Loucy (cell line): ENCODE measurements around the gene TRPV4.

Experiments
- H2AFZ ChIP-seq: fragments of 200-600 bp; sonication (generic); 2 replicates; pipeline ENCODE4 v1.6.0; 2016; ENCODE audit warnings: antibody characterized with exemption, mild to moderate bottlenecking, low read length, moderate library complexity
- H3F3A ChIP-seq: fragments of 200-600 bp; 2 replicates; pipeline ENCODE4 v1.6.0; 2016; ENCODE audit warnings: antibody characterized with exemption, low read depth, mild to moderate bottlenecking
- H3K27me3 ChIP-seq: fragments of 200-600 bp; sonication (generic); 2 replicates; pipeline ENCODE4 v1.6.1; 2014; ENCODE audit warnings: low read length, mild to moderate bottlenecking; ENCODE audit not compliant: insufficient read depth, poor library complexity, severe bottlenecking
- H3K36me3 ChIP-seq: fragments of 200-600 bp; sonication (generic); 2 replicates; pipeline ENCODE4 v1.6.1; 2016; ENCODE audit warnings: low read length; ENCODE audit not compliant: insufficient read depth
- H3K4me1 ChIP-seq: fragments of 200-600 bp; sonication (generic); 2 replicates; pipeline ENCODE4 v1.5.1; 2014; ENCODE audit warnings: low read length, mild to moderate bottlenecking; ENCODE audit not compliant: insufficient read depth, poor library complexity, severe bottlenecking
- H3K4me2 ChIP-seq: fragments of 200-600 bp; sonication (generic); 2 replicates; pipeline ENCODE4 v1.6.0; 2014; ENCODE audit warnings: antibody characterized with exemption, low read length, low read depth, mild to moderate bottlenecking; ENCODE audit not compliant: poor library complexity, severe bottlenecking
- H3K4me3 ChIP-seq: fragments of 200-600 bp; sonication (generic); 2 replicates; pipeline ENCODE4 v1.5.1; 2014; ENCODE audit warnings: low read length, mild to moderate bottlenecking, mixed read lengths; ENCODE audit not compliant: poor library complexity, severe bottlenecking
- H3K79me2 ChIP-seq: fragments of 200-600 bp; sonication (generic); 2 replicates; pipeline ENCODE4 v1.6.1; 2014; ENCODE audit warnings: low read length; ENCODE audit not compliant: insufficient read depth
- H3K9ac ChIP-seq: fragments of 200-600 bp; sonication (generic); 2 replicates; pipeline ENCODE4 v1.6.0; 2014; ENCODE audit warnings: mild to moderate bottlenecking, low read depth, low read length, moderate library complexity; ENCODE audit not compliant: poor library complexity, severe bottlenecking
- H3K9me2 ChIP-seq: fragments of 200-600 bp; sonication (generic); replicated peaks from 2 replicates; pipeline ENCODE4 v1.6.1; 2016; ENCODE audit warnings: low read depth, low read length, mixed read lengths
- H3K9me3 ChIP-seq: fragments of 200-600 bp; sonication (generic); 2 replicates; pipeline ENCODE4 v1.6.1; 2014; ENCODE audit warnings: mild to moderate bottlenecking, antibody characterized with exemption, low read length, low read depth; ENCODE audit not compliant: insufficient read depth
- H4K20me1 ChIP-seq: fragments of 200-600 bp; sonication (generic); 2 replicates; pipeline ENCODE4 v1.6.0; 2014; ENCODE audit warnings: antibody characterized with exemption, low read length, mild to moderate bottlenecking; ENCODE audit not compliant: insufficient read depth, poor library complexity, severe bottlenecking
- EZH2phosphoT487 ChIP-seq: fragments of 200-600 bp; IDR thresholded peaks from 2 replicates; pipeline ENCODE4 v1.6.1; 2018; ENCODE audit warnings: antibody characterized with exemption, mild to moderate bottlenecking, moderate library complexity, borderline replicate concordance
- TF ChIP-seq, protein P1 (sequence below): fragments of 200-600 bp; sonication (generic); conservative IDR thresholded peaks from 2 replicates; pipeline ENCODE4 v1.5.1; 2014; ENCODE audit warnings: mild to moderate bottlenecking, antibody characterized with exemption, low read length

The TRPV4 gene

DNA sequence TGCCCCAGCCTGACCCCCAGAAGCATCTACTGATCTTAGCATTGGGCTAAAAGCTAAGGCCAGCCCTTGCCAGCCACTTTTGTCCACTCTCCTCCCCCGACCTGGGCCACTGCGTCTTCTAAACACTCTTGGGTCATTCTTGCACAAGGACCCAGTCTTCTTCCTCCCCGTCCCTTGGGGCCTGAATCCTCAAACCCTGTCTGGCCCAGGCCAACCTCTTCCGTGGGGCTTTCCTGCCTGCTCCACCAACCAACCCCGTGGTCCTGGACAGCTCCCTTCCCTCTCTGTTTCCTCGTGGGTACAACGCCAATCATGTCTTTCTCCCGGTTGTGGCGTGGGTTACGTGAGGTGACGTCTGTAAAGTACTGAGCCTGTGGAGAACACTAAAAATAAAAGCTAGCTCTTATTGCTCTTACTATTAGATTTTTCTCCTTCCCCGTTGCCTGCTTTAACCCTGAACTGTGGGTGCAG is 98.1 kb downstream of the TRPV4 start:
- no peaks in the 10 kb centered on the region for H3K27me3 ChIP-seq
- no peak overlapping the region for H3K4me3 ChIP-seq
- H3K4me1 ChIP-seq = no peaks in the 10 kb centered on the region
- H3F3A ChIP-seq = no peaks in the 10 kb centered on the region
- no peak overlapping the region for H3K9ac ChIP-seq
- H3K36me3 ChIP-seq = no peaks in the 10 kb centered on the region
- no peak overlapping the region for H2AFZ ChIP-seq
- H3K4me2 ChIP-seq = no peak overlapping the region
- no peaks in the 10 kb centered on the region for H3K79me2 ChIP-seq
- TF ChIP-seq, protein P1, sequence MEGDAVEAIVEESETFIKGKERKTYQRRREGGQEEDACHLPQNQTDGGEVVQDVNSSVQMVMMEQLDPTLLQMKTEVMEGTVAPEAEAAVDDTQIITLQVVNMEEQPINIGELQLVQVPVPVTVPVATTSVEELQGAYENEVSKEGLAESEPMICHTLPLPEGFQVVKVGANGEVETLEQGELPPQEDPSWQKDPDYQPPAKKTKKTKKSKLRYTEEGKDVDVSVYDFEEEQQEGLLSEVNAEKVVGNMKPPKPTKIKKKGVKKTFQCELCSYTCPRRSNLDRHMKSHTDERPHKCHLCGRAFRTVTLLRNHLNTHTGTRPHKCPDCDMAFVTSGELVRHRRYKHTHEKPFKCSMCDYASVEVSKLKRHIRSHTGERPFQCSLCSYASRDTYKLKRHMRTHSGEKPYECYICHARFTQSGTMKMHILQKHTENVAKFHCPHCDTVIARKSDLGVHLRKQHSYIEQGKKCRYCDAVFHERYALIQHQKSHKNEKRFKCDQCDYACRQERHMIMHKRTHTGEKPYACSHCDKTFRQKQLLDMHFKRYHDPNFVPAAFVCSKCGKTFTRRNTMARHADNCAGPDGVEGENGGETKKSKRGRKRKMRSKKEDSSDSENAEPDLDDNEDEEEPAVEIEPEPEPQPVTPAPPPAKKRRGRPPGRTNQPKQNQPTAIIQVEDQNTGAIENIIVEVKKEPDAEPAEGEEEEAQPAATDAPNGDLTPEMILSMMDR = no peak
- no peak for TF ChIP-seq EZH2phosphoT487
- H3K9me3 ChIP-seq = no peaks in the 10 kb centered on the region
- H3K9me2 ChIP-seq = no peaks in the 10 kb centered on the region
- no peaks in the 10 kb centered on the region for H4K20me1 ChIP-seq

DNA sequence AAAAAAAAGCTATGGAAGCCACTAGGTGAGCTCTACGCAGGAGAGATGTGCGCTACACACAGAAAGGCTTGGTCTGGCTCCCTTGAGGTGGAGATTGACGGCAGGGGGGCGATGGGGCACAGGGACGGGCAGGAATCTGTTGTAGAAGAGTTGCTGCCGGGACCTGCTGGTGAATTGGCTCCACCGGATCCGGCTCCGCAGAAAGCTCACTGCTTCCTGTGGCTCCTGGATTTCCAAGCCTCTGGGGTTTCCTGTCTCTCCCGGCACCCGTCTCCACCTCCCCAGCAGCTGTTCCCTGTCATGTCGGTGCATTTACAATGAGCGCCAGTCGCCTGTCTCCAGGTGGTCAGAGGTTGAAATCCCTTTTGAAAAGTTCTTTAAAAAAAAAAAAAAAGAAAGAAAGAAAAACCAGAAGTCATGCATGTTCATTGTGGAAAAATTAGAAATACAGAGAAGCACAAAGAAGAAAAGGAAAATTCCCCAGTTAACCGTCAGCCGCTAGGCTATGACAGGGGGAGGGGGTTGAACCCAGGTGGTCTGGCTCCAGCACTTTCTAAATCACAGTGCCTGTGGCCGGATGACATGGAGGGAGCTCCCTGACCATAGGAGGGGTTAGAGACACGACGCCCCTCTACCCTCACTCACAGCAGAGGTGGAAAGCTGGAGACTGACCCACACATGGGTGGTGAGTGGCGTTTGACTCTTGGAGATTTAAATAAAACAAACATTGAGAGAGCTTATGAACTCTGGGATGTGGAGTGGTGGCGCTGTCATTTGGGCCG is 98.8 kb downstream of the TRPV4 start:
- no peak overlapping the region for H3K4me2 ChIP-seq
- H3K9me3 ChIP-seq = no peaks in the 10 kb centered on the region
- no peak overlapping the region for H3K4me3 ChIP-seq

More for the DNA sequence above, 98.8 kb downstream of the TRPV4 start:
- Histone ChIP-seq H2AFZ (no peak overlapping the region), H3K4me1 (no peaks in the 10 kb centered on the region), H3K9ac (no peak overlapping the region), H3K9me2 (no peaks in the 10 kb centered on the region), H3F3A (no peaks in the 10 kb centered on the region), H3K27me3 (no peaks in the 10 kb centered on the region), H3K36me3 (no peaks in the 10 kb centered on the region), H3K79me2 (no peaks in the 10 kb centered on the region), H4K20me1 (no peaks in the 10 kb centered on the region)
- TF ChIP-seq, protein P1 = no peak
- no peak for TF ChIP-seq EZH2phosphoT487
